Liver (tissue), 9 donors: ENCODE results near the gene BTN1A1. TPM values are rescaled to one million over a fixed set of nuclear protein-coding genes. Genes with fewer than 3 reads are reported as not detected.

Source experiments
- DNase-seq: peaks from one replicate; pipeline ENCODE4 v3.0.0-alpha.2; 2017; ENCODE audit warnings: low spot score
- H3K27ac ChIP-seq, 2 donors: one replicate each; pipeline ENCODE4 v1.7.0; 2013; ENCODE audit warnings: inconsistent platforms in 2 of 2, low read length in 2 of 2, control low read depth in 1 of 2, low read depth in 1 of 2, mild to moderate bottlenecking in 1 of 2
- H3K27me3 ChIP-seq, 4 donors: one replicate each; pipeline versions ENCODE4 v1.6.1 to v1.7.0; 2013; ENCODE audit warnings: low read length in 3 of 4, inconsistent platforms in 1 of 4, mild to moderate bottlenecking in 1 of 4, moderate library complexity in 1 of 4; ENCODE audit not compliant: control insufficient read depth in 4 of 4, insufficient read depth in 4 of 4
- H3K36me3 ChIP-seq, 4 donors: one replicate each; pipeline versions ENCODE4 v1.6.1 to v1.7.0; 2013; ENCODE audit warnings: low read length in 3 of 4, mild to moderate bottlenecking in 3 of 4, low read depth in 1 of 4, moderate library complexity in 1 of 4; ENCODE audit not compliant: control insufficient read depth in 4 of 4, insufficient read depth in 3 of 4
- H3K4me1 ChIP-seq, 4 donors: one replicate each; pipeline versions ENCODE4 v1.6.1 to v1.7.0; 2013; ENCODE audit warnings: low read length in 3 of 4, mild to moderate bottlenecking in 3 of 4, moderate library complexity in 1 of 4; ENCODE audit not compliant: control insufficient read depth in 4 of 4, insufficient read depth in 4 of 4
- H3K4me3 ChIP-seq, 3 donors: one replicate each; pipeline versions ENCODE4 v1.6.1 to v1.7.0; 2013; ENCODE audit warnings: low read length in 3 of 3, control low read depth in 1 of 3, low read depth in 1 of 3, mild to moderate bottlenecking in 1 of 3
- H3K9ac ChIP-seq, 2 donors: one replicate each; pipeline ENCODE4 v1.7.0; 2013; ENCODE audit warnings: low read length in 2 of 2, mild to moderate bottlenecking in 2 of 2, moderate library complexity in 2 of 2, control low read depth in 1 of 2, low read depth in 1 of 2
- H3K9me3 ChIP-seq, 4 donors: one replicate each; pipeline versions ENCODE4 v1.6.1 to v1.7.0; 2013; ENCODE audit warnings: low read length in 3 of 4; ENCODE audit not compliant: control insufficient read depth in 4 of 4
- ATF3 ChIP-seq: IDR thresholded peaks from 2 replicates; pipeline ENCODE4 v1.6.1; 2016; ENCODE audit warnings: antibody characterized with exemption
- CTCF ChIP-seq: fragments of 150-350 bp; IDR thresholded peaks from 2 replicates; pipeline ENCODE4 v1.5.1; 2017; ENCODE audit warnings: improper control_type of control experiment, low read depth, low read length; ENCODE audit not compliant: missing input control
- EGR1 ChIP-seq, 2 donors: IDR thresholded peaks; 2 replicates each; pipeline ENCODE4 v1.6.1; 2016 to 2018; ENCODE audit warnings: antibody characterized with exemption in 2 of 2, low read depth in 2 of 2
- FOXA1 ChIP-seq: IDR thresholded peaks from 2 replicates; pipeline ENCODE4 v1.6.1; 2016; ENCODE audit warnings: antibody characterized with exemption
- FOXA2 ChIP-seq: IDR thresholded peaks from 2 replicates; pipeline ENCODE4 v1.6.1; 2016; ENCODE audit warnings: antibody characterized with exemption
- HNF4G ChIP-seq: IDR thresholded peaks from 2 replicates; pipeline ENCODE4 v1.6.1; 2016; ENCODE audit warnings: antibody characterized with exemption
- JUND ChIP-seq, 2 donors: IDR thresholded peaks; 2 replicates each; pipeline ENCODE4 v1.6.1; 2016; ENCODE audit warnings: antibody characterized with exemption in 2 of 2
- MAX ChIP-seq: IDR thresholded peaks from 2 replicates; pipeline ENCODE4 v1.6.1; 2016; ENCODE audit warnings: antibody characterized with exemption
- REST ChIP-seq: IDR thresholded peaks from 2 replicates; pipeline ENCODE4 v1.6.1; 2016; ENCODE audit warnings: antibody characterized with exemption, mild to moderate bottlenecking
- RXRA ChIP-seq, 2 donors: IDR thresholded peaks; 2 replicates each; pipeline ENCODE4 v1.6.1; 2017 to 2018; ENCODE audit warnings: antibody characterized with exemption in 2 of 2, mild to moderate bottlenecking in 1 of 2
- SP1 ChIP-seq: IDR thresholded peaks from 2 replicates; pipeline ENCODE4 v1.6.1; 2018; ENCODE audit warnings: antibody characterized with exemption, mild to moderate bottlenecking
- YY1 ChIP-seq: IDR thresholded peaks from 2 replicates; pipeline ENCODE4 v1.6.1; 2016; ENCODE audit warnings: antibody characterized with exemption, mild to moderate bottlenecking
- ZBTB33 ChIP-seq: IDR thresholded peaks from 2 replicates; pipeline ENCODE4 v1.6.1; 2016; ENCODE audit warnings: antibody characterized with exemption
- WGBS: extraction: QIAGEN DNeasy Blood & Tissue Kit; methylation state at CpG from one replicate; pipeline ENCODE4 v1.1.7; 2013; 5-methylcytosine and 5-hydroxymethylcytosine counted together
- polyA plus RNA-seq, 2 donors: library from polyadenylated mRNA; stranded (reverse) in 1 of 2; unstranded in 1 of 2; fragments of 200-250 nt in 1 of 2; fragments of >200 nt in 1 of 2; fragmentation: Nextera tagmentation in 1 of 2; extraction: Ambion mirVana in 1 of 2; gene quantifications; one replicate each; pipeline versions ENCODE4 v1.2.1 to v1.2.3, GENCODE V29; 2013 to 2015
- total RNA-seq, 2 donors: library from RNA; depleted of rRNA; stranded (reverse); fragments of >200 nt; gene quantifications; one replicate each; pipeline ENCODE4 v1.2.3, GENCODE V29; 2014
- donor health status: healthy.
- donor health status: healthy.
- donor health status: healthy.
- donor health status: healthy.
- donor health status: healthy.

The BTN1A1 gene
- total and polyA plus RNA-seq, 4 donors = 0.06 TPM; not detected in 3

- TF ChIP-seq JUND (IDR thresholded peaks at IDR 0.05) (no peak), ZBTB33 (no peak)
- peaks cover 0 to 6% (median 3%) of the 10 kb centered on the region in 4 donors for H3K4me1 ChIP-seq
- no peak overlapping the region for H3K4me3 ChIP-seq
- no peak overlapping the region for H3K27ac ChIP-seq
- peaks cover 0 to 10% (median 3%) of the 10 kb centered on the region in 4 donors for H3K36me3 ChIP-seq
- WGBS = 88% methylated on average over 1 of the region's 1 CpG
- H3K9ac ChIP-seq = no peak overlapping the region
- H3K9me3 ChIP-seq = no peaks in the 10 kb centered on the region
- DNase-seq = no peak
- H3K27me3 ChIP-seq = no peaks in the 10 kb centered on the region
Observed at GRCh38 chr6:26452631-26453235, 47.4 kb upstream of the BTN1A1 start.

- Histone ChIP-seq H3K36me3 (peaks cover 0 to 10% (median 3%) of the 10 kb centered on the region in 4 donors), H3K27ac (no peak overlapping the region), H3K4me3 (no peak overlapping the region), H3K4me1 (peaks cover 0 to 15% (median 10%) of the 10 kb centered on the region in 4 donors), H3K27me3 (no peaks in the 10 kb centered on the region), H3K9ac (no peak overlapping the region), H3K9me3 (no peaks in the 10 kb centered on the region)
- TF ChIP-seq EGR1 (IDR thresholded peaks at IDR 0.05; ENCODE audit: low read depth in 2 of 2) (no peak), MAX (no peak), FOXA2 (no peak), SP1 (no peak), ATF3 (no peak), REST (no peak), CTCF (no peak), YY1 (no peak), JUND (IDR thresholded peaks at IDR 0.05) (no peak), ZBTB33 (no peak), FOXA1 (no peak), HNF4G (no peak), RXRA (IDR thresholded peaks at IDR 0.05) (no peak)
- 97% methylated on average over 1 of the region's 1 CpG for WGBS
- no peak for DNase-seq
Observed at GRCh38 chr6:26454631-26455030, 45.5 kb upstream of the BTN1A1 start.
